ENCODE results near the gene P3H1.

DNA sequence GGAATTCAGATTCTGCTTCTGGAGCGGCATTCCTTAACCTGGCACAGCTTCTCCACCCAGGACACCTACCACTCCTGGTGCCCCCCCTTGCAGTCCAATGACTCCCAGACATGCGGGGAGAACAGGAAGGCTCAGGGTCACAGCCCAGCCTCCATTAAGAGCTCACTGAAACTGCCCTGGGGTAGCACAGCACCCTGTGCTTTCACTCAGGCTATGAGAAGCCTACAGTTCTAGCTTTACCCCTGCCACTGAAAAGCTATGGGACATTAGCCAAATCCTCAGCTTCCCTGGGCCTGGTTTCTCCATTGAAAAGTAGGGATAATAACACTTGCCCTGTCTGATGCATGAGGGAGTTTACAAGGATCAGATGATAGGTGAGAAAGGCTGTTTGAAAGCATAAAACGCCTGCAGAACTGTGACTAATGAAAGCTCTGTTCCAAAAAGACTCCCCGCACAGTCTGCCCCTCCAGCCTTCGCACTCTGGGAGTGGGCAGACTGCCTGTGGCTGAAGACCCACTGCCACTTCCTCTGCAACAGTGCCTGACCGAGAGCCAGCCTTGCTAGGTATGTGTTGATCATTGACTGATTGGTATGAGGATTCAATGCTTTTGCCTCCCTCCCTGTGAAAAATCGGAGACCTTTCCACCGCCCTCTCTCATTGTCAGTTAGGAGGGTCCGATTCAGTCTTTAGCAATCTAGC, 24.1 kb downstream of the P3H1 start:
- TF ChIP-seq, protein P1, sequence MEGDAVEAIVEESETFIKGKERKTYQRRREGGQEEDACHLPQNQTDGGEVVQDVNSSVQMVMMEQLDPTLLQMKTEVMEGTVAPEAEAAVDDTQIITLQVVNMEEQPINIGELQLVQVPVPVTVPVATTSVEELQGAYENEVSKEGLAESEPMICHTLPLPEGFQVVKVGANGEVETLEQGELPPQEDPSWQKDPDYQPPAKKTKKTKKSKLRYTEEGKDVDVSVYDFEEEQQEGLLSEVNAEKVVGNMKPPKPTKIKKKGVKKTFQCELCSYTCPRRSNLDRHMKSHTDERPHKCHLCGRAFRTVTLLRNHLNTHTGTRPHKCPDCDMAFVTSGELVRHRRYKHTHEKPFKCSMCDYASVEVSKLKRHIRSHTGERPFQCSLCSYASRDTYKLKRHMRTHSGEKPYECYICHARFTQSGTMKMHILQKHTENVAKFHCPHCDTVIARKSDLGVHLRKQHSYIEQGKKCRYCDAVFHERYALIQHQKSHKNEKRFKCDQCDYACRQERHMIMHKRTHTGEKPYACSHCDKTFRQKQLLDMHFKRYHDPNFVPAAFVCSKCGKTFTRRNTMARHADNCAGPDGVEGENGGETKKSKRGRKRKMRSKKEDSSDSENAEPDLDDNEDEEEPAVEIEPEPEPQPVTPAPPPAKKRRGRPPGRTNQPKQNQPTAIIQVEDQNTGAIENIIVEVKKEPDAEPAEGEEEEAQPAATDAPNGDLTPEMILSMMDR (IDR thresholded peaks at IDR 0.05), result no peak
- TF ChIP-seq POLR2AphosphoS5 (IDR thresholded peaks at IDR 0.05; ENCODE audit: low read depth, low read length) (no peak), SIN3A (IDR thresholded peaks at IDR 0.05; ENCODE audit: borderline replicate concordance, insufficient read depth, low read depth, low read length) (no peak), TCF7L2 (IDR thresholded peaks at IDR 0.05; ENCODE audit: low read depth, low read length) (no peak)
